Left ventricle myocardium inferior (tissue), 1 donor: ENCODE results near the gene REPS2. TPM values are rescaled to one million over a fixed set of nuclear protein-coding genes. Genes with fewer than 3 reads are reported as not detected.

ENCODE experiments used
- DNase-seq: peaks from one replicate; pipeline ENCODE4 v3.0.0-alpha.2; 2020
- H3K27ac ChIP-seq: fragments of 200-600 bp; replicated peaks from 2 replicates; pipeline ENCODE4 v1.8.0; 2021
- H3K27me3 ChIP-seq: fragments of 200-600 bp; 2 replicates; pipeline ENCODE4 v1.8.0; 2021; ENCODE audit warnings: low read depth
- H3K36me3 ChIP-seq: fragments of 200-600 bp; 2 replicates; pipeline ENCODE4 v1.8.0; 2021
- H3K4me1 ChIP-seq: fragments of 200-600 bp; 2 replicates; pipeline ENCODE4 v1.8.0; 2021
- H3K4me3 ChIP-seq: fragments of 200-600 bp; 2 replicates; pipeline ENCODE4 v1.8.0; 2021; ENCODE audit warnings: mild to moderate bottlenecking, moderate library complexity
- H3K9me3 ChIP-seq: fragments of 200-600 bp; replicated peaks from 2 replicates; pipeline ENCODE4 v1.8.0; 2021
- CTCF ChIP-seq: fragments of 200-600 bp; IDR thresholded peaks from 2 replicates; pipeline ENCODE4 v1.8.0; 2021; ENCODE audit warnings: antibody characterized with exemption, mild to moderate bottlenecking, borderline replicate concordance
- intact Hi-C: fragments of 100-400 bp; cut with micrococcal nuclease; formaldehyde crosslinking; loops from one replicate; pipeline ENCODE4 v1.11.0; 2022
- total RNA-seq: library from RNA; stranded (reverse); fragmentation: NEBNext Ultra II Directional; extraction: Animal tissue kit (Norgen Biotek cat#: 25700); gene quantifications from one replicate; pipeline ENCODE4 v1.2.1, GENCODE V29; 2021
- donor health status: DM: no; HTN: yes; CAD: no; lungs with severe emphysema.

Gene REPS2
- total RNA-seq, 1 donor from 2014 or later = 7.6 TPM

DNA sequence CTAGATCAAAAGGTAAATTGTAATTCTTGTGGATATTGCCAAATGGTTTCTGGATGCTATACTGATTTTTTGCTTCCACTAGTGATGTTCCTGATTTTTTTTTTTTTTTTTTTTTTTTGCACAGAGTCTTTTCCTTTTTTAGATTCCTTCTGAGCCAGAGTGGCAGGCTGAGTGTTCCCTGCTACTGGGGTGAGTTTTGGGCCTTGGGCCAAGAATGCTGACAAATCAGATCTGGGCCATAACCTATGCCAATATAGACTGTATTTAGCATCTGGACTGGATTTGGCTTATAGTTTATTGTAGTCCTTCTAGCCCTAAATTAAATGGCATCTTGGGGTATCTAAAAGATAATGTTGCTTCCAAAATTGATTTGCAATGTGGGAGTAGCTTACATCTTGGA is 52.8 kb downstream of the REPS2 start:
- Histone ChIP-seq H3K4me1 (no peaks in the 10 kb centered on the region), H3K9me3 (no peaks in the 10 kb centered on the region), H3K27ac (no peak overlapping the region), H3K36me3 (no peaks in the 10 kb centered on the region), H3K4me3 (no peak overlapping the region), H3K27me3 (no peaks in the 10 kb centered on the region)
- intact Hi-C loops = no loop called here
- TF ChIP-seq CTCF = no peak
- no peak for DNase-seq

DNA sequence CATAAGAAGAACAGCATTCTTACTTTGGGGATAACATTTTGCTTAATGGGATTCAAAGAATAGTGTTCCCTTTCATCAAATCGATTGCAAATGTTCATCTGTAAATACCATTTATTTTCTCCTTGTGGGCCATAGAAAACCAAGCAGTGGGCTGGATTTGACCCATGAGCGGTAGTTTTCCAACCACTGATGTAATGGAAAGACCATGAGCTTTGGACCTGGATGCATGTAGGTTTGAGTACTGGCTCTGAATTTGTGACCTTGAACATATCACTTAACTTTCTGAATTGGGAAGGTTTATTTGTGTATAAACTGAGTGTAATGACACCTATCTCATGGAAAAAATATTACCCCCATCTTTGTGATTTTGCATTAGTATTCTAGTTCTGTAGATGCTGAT is 54.3 kb downstream of the REPS2 start:
- Histone ChIP-seq H3K4me1 (no peaks in the 10 kb centered on the region), H3K27me3 (no peaks in the 10 kb centered on the region), H3K36me3 (no peaks in the 10 kb centered on the region), H3K4me3 (no peak overlapping the region), H3K27ac (no peak overlapping the region), H3K9me3 (no peaks in the 10 kb centered on the region)
- intact Hi-C loops = no loop called here
- DNase-seq = no peak
- TF ChIP-seq CTCF = no peak

GRCh38 chrX:17005712-17006368 is 59.4 kb downstream of the REPS2 start:
- no peak for DNase-seq
- no peaks in the 10 kb centered on the region for H3K4me1 ChIP-seq
- no peak overlapping the region for H3K27ac ChIP-seq
- no peaks in the 10 kb centered on the region for H3K27me3 ChIP-seq
- H3K4me3 ChIP-seq = no peak overlapping the region
- intact Hi-C loops = no loop called here
- TF ChIP-seq CTCF = no peak
- no peaks in the 10 kb centered on the region for H3K36me3 ChIP-seq
- no peaks in the 10 kb centered on the region for H3K9me3 ChIP-seq

DNA sequence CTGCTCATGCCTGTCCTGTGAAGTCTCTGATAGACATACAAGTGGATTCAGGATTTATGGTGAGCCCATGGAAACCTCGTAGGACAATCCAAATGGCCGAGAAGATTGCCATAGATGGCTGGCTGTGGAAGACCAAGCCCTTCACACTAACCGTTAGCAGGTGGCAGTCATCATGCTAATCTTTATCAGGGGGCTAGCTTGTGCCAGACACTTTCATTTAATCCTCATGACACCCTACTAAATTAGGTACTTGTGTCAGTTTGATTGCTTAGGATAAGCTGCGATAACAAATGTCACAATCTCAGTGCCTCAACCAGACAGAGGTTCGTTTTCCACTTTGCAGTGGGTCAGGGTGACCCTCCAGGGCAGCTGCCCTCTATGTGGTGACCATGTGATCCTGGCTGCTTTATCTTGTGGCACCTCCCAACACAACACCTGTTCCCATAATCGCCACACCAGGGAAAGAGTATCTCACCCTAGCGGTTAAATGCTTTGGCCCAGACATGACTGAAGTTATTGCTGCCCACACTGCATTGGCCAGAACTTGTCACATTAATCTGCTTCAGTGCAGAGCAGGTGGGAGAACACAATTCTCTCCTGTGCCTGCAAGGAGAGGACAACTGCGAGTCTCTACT is 60.8 kb downstream of the REPS2 start:
- Histone ChIP-seq H3K36me3 (no peaks in the 10 kb centered on the region), H3K9me3 (no peaks in the 10 kb centered on the region), H3K4me1 (no peaks in the 10 kb centered on the region), H3K4me3 (no peak overlapping the region), H3K27ac (no peak overlapping the region), H3K27me3 (no peaks in the 10 kb centered on the region)
- no peak for DNase-seq
- peak; percentile 42 for TF ChIP-seq CTCF
- intact Hi-C loops = no loop called here

DNA sequence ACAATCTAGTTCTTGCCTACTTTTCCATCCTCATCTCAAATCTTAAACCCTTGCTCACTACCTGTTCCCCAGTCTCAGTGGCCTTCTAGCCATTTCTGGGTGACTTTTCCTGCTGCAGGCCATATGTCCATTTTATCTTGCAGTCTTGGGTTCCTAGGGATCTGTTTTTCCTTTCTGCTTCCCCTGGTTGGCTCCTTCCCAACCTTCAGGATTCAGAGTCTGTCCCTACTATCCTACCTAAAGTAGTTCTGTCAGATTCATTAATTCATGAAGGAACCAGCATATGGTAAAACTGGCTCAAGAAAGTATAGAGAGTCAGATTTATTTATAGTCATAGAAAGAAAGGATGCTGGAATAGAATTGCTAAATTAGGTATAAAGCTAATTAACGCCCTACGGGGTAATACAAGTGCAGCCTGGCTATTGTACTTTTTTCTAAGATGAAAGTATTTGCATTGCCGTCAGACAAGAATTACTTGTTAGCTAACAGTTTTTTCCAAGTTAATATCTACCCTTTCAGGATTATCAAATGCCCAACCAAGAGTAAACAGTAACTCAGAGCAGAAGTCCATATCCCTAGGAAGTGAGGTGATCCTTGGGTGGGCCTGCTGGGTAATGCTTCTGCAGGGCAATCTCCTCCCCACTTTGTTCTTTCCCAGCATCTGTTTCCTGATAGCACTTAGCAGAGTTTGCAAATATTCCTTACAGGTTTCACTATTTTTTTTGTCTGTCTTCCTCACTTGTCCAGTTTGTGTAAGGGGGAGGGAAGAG is 63.6 kb downstream of the REPS2 start:
- intact Hi-C loops = no loop called here
- Histone ChIP-seq H3K9me3 (no peaks in the 10 kb centered on the region), H3K36me3 (no peaks in the 10 kb centered on the region), H3K27me3 (no peaks in the 10 kb centered on the region), H3K27ac (no peak overlapping the region), H3K4me1 (no peaks in the 10 kb centered on the region), H3K4me3 (no peak overlapping the region)
- DNase-seq = no peak
- no peak for TF ChIP-seq CTCF
